ENCODE measurements around the gene TBC1D3I.

DNA sequence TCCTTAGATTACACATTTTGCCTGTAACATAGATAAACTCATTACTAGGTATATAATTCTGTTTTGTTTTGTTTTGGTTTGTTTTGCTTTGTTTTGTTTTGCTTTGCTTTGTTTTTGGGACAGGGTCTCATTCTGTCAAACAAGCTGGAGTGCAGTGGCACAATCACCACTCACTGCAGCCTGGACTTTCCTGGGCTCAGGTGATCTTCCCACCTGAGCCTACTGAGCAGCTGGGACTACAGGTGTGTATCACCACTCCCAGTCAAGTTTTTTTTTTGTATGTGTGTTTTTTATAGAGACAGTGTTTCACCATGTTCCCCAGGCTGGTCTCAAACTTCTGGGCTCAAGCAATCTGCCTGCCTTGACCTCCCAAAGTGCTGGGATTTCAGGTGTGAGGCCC lies 54.8 kb downstream of the TBC1D3I start:
- TF ChIP-seq, protein P1, sequence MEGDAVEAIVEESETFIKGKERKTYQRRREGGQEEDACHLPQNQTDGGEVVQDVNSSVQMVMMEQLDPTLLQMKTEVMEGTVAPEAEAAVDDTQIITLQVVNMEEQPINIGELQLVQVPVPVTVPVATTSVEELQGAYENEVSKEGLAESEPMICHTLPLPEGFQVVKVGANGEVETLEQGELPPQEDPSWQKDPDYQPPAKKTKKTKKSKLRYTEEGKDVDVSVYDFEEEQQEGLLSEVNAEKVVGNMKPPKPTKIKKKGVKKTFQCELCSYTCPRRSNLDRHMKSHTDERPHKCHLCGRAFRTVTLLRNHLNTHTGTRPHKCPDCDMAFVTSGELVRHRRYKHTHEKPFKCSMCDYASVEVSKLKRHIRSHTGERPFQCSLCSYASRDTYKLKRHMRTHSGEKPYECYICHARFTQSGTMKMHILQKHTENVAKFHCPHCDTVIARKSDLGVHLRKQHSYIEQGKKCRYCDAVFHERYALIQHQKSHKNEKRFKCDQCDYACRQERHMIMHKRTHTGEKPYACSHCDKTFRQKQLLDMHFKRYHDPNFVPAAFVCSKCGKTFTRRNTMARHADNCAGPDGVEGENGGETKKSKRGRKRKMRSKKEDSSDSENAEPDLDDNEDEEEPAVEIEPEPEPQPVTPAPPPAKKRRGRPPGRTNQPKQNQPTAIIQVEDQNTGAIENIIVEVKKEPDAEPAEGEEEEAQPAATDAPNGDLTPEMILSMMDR (IDR thresholded peaks at IDR 0.05): no peak
- no peak for TF ChIP-seq POLR2A (IDR thresholded peaks at IDR 0.05)

All from testis (tissue), 2 donors.